GM18868 (cell line): ENCODE measurements around the gene MYO3A.
"Not testable (repeated sequence)": the region's sequence is repeated elsewhere in the genome, so short reads cannot be mapped to it uniquely, and the experiment has no call there.

ENCODE experiments used
- ATAC-seq: cut with Tn5 transposase; IDR thresholded peaks from one replicate; pipeline ENCODE4 v1.9.1; 2021; ENCODE audit warnings: mild to moderate bottlenecking, moderate library complexity; ENCODE audit not compliant: unreplicated experiment

The MYO3A gene

DNA sequence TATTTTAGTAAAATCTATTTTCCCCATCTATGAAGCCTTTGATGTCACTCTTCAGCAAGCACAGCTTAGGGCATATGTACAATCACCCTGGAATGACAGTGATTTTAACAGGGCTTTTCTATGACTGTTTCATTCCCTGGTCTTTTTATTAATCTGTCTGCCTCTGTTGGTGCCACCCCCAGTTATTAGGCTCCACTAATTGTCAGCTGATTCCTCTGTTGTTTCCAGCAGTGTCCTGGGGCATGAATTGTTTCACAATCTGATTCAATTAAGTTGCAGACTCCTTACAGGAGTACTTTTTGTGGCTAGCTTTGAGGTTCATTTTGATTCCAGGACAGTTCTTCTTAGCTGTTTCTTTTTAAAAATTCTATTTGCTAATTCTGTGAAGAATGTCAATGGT is 38.6 kb downstream of the MYO3A start:
- no peak for ATAC-seq

DNA sequence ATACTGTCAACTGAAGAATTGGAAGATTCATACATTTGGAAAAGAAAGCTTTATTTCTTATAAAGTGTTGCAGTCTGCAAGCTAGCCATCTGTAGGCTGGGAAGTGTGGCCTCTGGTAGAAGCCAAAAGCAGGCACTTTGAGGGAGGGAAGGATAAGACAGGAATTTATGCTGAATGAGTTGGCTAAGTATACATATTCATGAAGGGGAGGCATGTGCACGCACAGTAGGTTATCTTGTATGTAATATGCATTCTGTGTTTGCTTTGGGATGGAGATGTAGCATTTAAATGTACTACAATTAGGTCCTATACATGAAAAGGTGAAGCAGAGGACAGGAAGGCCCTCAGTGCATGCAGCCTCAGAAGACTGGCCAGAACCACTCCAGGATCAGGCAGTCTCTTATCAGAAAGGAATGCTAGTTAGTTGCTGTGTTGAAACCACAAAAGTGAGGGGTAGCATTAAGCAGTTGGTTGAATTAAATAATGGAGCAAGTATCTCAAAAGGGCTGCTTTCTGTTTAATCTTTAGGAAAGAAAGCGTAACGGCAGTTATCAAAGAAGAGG is 40.9 kb downstream of the MYO3A start:
- ATAC-seq: no peak

DNA sequence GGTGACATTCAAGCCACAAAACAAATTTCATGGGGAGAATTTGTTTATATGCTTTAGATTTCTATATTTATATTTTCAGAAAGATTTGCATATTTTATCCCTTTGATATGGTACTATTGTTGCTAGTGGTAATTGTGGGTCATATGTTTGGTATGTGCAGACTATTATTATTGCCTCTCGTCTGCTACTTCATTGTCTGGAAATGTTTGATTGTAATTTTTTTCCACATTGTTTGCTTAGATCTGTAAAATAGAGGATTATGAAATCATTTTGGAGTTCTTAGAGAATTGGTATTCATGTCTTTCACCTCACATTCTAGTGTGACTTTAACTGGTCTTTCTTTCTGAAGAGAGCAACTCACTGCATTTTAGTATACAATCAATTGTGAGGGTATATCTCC is 44.7 kb downstream of the MYO3A start:
- no peak for ATAC-seq

DNA sequence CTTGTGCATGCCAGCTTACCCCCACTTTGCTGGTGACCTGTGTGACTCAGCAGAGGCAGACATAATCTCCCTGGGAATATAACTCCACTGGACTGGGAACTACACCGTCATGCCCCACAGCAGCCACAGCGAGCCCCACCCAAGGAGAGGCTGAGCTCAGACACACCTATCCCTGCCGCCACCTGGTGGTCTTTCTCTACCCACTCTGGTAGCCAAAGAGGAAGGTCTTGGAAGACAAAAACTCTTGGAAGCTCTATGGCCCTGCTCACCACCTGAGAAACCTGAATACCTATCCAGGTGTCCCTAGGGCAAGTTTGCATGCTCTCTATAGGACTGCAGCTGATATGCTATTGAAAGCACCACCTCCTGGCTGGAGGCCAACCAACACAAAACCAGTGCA is 48.1 kb downstream of the MYO3A start:
- no peak for ATAC-seq

DNA sequence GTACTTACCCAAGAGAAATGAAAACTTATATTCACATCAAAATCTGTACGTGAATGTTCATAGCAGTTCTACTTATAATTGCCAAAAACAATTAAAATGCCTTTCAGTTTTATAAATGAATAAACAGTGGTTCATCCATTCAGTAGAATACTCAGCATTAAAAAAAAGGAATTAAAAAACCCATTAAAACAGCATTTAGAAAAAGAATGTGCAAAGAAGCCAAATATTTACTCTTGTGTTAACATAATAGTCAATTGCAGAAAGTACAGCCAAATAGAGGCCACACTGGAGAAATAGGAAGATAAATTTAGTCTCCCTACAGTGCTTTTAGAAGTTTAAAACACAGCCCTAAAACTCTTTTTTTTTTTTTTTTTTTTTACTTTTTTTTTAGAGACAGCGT is 54.6 kb downstream of the MYO3A start:
- ATAC-seq: no peak

DNA sequence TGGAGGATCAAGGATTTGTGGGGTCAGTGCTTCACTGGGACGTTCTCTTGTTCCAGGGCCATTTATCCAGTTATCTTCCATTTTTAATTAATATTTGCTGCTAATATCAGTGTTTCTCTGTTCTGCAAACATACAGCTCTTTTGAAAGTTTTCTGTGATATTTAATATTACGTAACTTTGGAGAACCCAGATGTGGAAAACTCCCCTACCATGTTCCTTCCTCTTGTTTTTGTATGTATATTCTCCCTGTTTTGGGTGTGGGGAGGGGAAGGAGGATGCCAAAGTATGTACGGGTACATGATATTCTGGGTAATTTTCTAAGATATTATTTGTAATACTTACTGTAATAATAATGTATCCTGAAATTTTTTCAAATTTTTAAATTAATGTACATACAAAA is 55.9 kb downstream of the MYO3A start:
- ATAC-seq: no peak

DNA sequence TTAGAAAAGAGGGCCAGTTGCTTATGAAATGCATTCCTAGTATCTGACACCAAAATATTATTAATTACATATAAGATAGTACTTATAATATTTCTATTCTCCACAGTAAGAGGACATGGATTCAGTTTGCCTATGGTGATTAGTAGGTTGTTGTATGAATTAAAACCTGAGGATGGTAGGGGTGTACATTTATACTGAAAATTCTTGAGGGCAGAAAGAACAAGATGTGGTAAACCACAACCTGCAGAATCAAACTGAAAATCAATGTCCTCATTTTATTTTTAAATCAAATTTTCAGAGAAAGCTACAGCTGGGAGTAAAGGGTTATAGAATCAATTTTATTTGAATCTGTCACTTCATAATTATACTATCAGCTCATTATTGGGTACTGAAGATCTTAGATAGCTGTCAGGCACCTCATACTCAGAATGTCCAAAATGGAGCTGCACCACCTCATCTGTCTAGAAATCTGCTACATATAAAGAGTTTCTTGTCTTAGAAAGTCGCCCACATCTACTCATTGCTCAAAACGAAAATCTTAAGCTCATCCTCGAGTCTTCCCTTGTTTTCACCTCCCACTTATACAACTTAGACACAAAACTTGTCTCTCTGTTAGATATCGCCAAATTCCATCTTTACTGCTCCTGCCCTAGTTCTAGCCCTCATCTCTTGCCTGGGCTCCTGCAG is 65.4 kb downstream of the MYO3A start:
- peak; percentile 77 for ATAC-seq

DNA sequence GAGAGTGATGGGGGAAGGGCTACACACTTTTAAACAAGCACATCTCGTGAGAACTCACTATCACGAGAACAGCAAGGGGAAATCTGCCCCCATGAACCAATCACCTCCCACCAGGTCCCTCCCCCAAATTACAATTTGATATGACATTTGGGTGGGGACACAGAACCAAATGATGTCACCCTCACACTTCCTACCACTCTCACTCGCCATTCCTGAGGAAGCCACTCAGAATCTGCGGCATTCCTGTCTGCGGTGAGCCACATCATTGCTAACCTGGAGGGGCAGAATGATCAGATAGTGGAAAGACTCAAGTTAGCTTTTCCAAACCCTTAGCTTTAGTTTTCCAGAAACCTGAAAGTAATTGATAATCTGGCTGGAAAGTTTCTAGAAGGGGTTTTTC is 66.9 kb downstream of the MYO3A start:
- ATAC-seq: no peak

DNA sequence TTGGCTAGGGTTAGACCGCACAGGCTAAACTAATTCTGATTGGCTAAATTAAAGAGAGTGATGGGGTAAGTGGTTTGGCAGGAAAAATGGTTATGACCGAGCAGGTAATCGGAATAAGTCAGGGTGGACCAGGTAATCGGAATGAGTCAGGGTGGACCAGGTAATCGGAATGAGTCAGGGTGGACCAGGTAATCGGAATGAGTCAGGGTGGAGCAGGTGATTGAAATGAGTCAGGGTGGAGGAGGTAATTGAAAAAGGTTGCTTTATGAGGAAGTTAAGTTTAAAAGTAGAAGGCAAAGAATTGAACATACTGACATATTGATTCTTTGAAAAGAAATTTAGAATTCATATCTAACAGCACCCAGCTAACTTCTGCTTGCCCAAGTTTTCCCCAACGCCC is 68.4 kb downstream of the MYO3A start:
- not testable (repeated sequence) for ATAC-seq

DNA sequence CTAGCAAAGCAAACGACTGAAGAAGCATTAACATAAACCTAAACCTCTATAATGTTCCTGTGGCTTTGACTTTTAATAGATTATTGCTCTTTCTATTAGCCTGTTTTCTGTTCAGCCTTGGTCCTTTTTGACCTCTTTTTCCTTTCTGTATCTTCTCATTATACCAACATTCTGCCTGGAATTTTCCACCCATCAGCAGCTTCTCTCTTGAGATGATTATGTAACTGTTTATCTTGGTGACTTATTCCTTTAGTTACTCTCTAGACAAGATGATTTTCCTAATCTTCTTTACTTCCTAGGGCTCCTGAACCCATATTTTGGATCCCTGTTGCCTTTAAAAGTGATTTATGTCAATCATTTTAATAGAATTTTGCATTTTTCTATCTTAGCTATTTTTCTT is 81.1 kb downstream of the MYO3A start:
- ATAC-seq: no peak

DNA sequence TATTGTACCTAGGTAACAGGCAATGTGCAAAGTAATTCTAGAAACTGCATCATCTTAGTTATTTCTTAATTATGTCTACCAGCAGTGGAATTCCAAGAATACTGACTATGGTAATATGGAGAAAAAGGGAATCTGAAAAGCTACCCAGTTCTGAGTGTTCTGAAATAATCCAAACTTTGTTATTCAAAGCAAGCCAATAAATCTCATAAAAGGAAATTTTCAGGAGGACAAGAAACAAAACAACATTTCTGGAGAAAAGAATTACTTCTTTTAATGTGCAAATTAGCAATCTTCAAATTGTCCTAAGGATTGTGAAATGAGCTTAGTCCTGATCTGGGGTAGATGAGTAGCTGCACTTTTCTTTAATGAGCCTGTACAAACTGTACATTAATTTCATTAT is 88.8 kb downstream of the MYO3A start:
- ATAC-seq: no peak

DNA sequence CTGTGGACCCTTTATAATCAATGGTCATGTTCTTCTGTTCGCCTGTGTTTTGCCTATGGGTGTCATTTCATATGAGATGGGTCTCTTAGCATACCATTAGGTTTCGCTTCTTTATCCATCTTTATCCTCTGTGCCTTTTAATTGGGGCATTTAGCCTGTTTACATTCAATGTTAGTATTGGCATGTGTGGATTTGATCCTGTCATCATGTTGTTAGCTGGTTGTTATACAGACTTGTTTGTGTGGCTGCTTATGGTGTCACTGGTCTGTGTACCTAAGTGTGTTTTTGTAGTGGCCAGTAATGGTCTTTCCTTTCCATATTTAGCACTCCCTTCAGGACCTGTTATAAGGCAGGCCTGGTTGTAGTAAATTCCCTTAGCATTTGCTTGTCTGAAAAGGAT is 90.3 kb downstream of the MYO3A start:
- no peak for ATAC-seq

DNA sequence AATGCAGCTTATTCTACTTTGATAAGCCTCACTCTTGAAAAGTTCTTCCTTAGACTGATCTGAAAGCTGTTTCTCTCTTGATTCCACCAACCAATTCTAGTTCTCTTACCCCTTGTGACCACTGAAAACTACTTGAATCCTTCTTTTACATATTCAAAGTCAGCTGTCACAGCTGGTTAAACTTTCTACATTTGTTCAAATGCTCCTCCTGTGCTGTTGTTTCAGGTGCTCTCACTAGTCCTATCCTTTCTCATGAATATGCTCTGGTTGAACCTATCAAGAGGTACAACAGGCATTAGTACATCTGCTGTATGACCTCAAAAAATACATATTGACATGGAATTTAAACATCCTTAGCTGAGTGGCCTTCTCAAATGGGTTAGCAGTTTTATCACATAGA is 91.5 kb downstream of the MYO3A start:
- no peak for ATAC-seq

DNA sequence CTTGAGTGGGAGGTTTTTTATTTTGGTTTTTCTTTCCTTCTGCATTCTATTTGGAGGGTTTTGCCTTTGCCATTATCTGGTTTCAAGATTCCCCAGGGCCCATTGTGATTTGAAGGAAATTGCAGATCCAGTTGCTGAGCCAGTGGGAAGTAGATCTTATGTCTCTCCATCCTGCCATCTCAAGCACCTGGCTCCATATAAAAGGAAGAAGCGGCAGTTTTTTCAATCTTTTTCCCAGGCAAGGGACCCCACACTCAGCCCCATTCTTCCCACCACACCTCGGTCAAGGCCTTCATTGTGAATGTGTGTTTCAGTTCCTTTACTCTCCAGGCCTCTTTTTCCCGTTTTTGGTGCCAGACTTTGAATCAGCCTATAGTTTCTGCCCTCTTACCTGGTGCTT is 95.8 kb downstream of the MYO3A start:
- no peak for ATAC-seq

DNA sequence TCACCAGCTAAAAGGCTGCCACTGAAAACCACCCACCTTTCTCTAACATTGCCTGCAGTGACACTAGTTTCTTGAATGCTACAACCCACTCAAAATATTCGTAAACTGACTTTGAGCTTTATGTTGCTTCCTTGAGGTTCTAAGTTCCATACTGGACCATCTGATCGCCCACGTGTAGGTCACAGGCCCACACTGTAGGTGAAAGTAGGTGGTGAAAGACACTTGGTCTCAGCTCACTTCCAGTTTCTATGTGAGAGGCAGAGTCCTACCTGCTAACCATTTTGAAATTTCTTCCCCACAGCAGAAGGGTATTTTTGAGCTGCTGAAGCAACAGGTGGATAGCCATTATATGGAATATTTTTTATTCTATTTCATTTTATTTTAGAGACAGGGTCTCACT is 97.3 kb downstream of the MYO3A start:
- peak; percentile 48 for ATAC-seq

DNA sequence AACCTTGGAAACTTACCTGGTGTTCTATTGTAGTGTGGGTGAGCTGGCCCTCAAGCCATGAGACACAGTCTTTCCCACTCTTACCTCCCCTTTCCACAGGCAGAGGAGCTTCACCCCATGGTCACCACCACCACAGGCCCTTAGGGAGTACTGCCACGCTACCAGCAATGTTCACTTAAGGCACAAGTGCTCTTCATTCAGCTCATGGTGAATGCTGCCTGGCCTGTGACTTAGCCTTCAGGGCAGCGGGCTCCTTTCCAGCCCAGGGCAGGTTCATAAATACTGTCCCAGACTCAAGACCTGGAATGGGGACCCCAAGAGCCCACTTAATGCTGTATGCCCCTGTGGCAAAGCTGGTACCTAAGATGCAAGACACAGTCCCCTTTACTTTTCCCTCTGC is 109.4 kb downstream of the MYO3A start:
- no peak for ATAC-seq

DNA sequence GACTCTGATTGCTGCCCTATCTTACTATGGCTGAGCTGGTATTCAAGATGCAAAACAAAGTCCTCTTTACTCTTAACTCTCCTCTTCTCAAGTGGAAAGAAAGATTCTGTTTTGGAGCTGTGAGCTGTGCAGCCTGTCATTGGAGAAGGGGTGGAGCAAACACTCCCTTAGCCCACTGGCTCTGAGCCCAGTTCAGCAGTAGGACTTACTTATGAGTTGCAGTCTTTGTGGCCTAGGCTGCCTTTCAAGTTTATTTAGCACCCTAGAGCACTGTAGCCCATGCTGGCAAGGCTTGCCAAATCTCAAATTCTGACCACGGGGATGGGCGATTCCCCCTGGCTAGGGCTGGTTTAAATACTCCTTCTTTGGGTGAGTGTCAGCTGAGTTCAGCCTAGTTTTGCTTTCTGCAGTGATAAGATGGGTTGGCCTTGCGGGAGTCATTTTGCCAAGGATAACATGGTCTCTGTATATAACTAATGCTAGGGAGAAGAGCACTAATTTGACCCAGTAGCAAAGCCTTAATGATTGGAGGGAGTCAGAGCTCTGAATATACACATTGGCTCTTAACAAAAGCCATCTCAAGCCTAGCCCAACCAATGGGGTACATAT is 110.2 kb downstream of the MYO3A start:
- no peak for ATAC-seq

DNA sequence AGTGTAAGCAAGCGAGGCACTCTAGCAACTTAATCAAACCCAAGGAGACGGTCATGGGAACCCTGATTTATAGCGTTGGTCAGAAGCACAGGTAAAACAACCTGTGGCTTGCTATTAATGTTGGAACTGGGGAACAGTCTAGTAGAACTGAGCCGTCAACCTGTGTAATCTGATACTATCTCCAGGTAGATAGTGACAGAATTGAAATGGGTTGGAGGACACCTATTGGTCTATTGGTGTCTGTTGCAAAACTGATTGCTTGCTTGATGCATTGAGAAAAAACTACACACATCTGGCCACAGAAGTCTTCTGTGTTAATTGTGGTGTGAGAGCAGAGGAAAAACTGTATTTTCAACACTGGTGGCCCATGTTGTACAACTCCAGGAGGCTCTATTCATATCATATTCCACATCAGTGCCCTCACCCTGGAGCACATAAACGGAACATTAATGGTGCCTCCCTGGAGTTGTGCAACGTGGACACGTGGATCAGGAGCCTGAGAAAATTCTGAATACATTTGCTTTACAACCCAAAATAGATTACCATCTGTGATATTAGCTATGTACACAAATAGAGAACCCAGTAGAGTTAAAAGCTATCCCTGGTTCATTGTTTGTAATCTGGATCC is 112.2 kb downstream of the MYO3A start:
- no peak for ATAC-seq

DNA sequence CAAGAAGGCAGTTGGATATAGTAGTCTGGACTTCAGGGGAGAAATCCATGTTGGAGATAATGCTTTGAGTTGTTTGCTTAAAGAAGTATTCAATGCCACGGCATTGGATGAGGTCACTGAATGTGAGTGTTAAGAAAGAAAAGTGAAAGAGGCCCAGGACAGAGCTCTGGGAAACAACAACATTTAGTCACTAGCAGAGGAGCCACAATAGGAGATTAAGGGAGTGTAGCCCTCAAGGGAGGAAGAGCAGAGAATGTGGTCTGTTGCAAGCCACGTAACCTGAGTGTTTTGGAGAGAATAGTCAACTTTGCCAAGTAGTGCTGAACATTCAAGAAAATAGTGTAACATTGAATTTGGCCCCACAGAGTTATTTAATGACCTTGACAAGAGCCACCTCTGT is 114.7 kb downstream of the MYO3A start:
- no peak for ATAC-seq

DNA sequence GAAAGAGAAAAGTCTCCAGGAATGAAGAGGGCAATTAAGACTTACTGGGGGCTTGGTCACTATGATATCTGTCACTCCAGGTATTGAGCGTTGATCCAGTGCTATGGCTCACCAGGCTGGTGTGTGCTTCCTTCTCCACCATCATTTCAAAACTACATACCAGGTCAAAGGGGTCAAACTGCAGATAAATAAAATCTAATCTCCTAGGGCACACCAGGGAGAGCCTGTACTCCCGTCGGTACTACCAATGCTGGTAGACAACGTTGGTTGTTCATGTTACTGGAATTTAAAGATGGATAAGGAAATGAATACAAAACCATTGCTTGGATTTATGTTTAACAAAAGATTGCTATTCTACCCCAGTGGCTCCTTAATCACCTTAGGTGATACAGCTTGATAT is 118.3 kb downstream of the MYO3A start:
- ATAC-seq: no peak

DNA sequence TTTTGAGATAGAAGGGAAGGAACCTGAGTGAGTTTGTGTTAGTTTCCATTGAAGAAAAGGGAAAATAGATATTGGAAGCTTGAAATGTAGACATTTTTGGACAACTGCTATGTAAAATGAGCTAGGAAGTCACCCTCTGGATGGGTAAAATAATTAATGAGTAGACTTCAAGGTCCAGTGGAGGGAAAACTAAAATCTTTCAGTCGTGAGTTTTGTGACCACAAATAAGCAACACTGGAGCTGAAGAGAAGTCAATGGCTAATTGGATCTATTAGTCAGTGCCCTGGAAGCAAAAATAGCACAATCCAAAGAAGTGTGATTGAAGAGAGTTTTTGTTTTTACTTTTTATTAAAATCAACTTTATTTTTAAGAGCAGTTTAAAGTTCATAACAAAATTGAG is 123.4 kb downstream of the MYO3A start:
- ATAC-seq: no peak

DNA sequence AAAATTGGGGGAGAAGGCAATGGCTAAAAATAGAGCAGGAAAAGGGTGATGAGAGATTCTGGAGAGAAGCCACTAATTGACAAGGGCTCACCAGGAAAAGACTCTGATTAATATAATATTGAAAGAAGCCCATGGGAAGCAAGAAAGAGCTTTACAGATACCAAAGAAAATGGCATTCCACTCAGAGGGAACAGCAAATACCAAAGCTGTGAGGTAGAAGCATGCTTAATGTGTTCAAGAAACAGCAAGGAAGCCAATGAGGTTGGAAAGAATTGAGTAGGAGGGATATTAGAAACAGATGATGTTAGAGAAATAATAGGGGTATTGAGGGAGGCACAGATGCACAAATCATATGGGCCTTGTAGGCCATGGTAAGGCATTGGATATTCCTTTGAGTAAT is 130.1 kb downstream of the MYO3A start:
- ATAC-seq: no peak
